ENCODE measurements around the gene GBX1.

- TF ChIP-seq GATA3 (IDR thresholded peaks at IDR 0.05; ENCODE audit: borderline replicate concordance) (no peak), CTCF (IDR thresholded peaks at IDR 0.05) (no peak), POLR2A (IDR thresholded peaks at IDR 0.05; ENCODE audit: low read length) (no peak), MAFK (IDR thresholded peaks at IDR 0.05; ENCODE audit: partially characterized antibody) (no peak), REST (IDR thresholded peaks at IDR 0.05) (no peak), EP300 (IDR thresholded peaks at IDR 0.05) (no peak), CHD2 (IDR thresholded peaks at IDR 0.05; ENCODE audit: low read length, partially characterized antibody) (no peak), FOSB (CRISPR knock-in tag; IDR thresholded peaks at IDR 0.05) (no peak), MYC (IDR thresholded peaks at IDR 0.05; ENCODE audit: borderline replicate concordance, low read length) (no peak), SMC3 (IDR thresholded peaks at IDR 0.05) (no peak), MAZ (IDR thresholded peaks at IDR 0.05; ENCODE audit: borderline replicate concordance, low read depth, low read length) (no peak), MAX (IDR thresholded peaks at IDR 0.05) (no peak)
These were observed 20.7 kb upstream of the GBX1 start for GRCh38 chr7:151188252-151188542.
